Astrocyte of the spinal cord (primary cell): ENCODE measurements around the gene ANKH.
A peak's percentile ranks its signal among the peaks of the same experiment; 100 is the strongest.
"Not testable (repeated sequence)": the region's sequence is repeated elsewhere in the genome, so short reads cannot be mapped to it uniquely, and the experiment has no call there.

Source experiments
- DNase-seq: peaks from one replicate; pipeline ENCODE4 v3.0.0; 2011; ENCODE audit warnings: low read depth, low spot score
- H3K4me3 ChIP-seq: 2 replicates; pipeline ENCODE4 v1.5.1; 2011; ENCODE audit warnings: low read depth, mild to moderate bottlenecking, low read length, moderate library complexity
- CTCF ChIP-seq: IDR thresholded peaks from 2 replicates; pipeline ENCODE4 v1.5.1; 2012; ENCODE audit warnings: low read depth, mild to moderate bottlenecking, low read length, inconsistent platforms
- in situ Hi-C: cut with HindIII; loops from 2 replicates; pipeline ENCODE4 v1.10.0; 2017; ENCODE audit warnings: low sequenced_read_pairs

Gene ANKH

GRCh38 chr5:14871214-14872069 is at the start of gene ANKH:
Gene ANKH (minus strand): TSS chr5:14871778. CDS start chr5:14871447, 331 bp downstream.
- in situ Hi-C loops, result no loop called here
- peak; percentile 83 for DNase-seq
- H3K4me3 ChIP-seq, result peak within 1 kb of the TSS; percentile 81
- peak; percentile 23 for TF ChIP-seq CTCF

GRCh38 chr5:14920121-14920520 is 48.5 kb upstream of the ANKH start:
- TF ChIP-seq CTCF, result no peak
- in situ Hi-C loops, result no loop called here
- no peak overlapping the region for H3K4me3 ChIP-seq
- DNase-seq, result no peak

- in situ Hi-C loops, H3K4me3 ChIP-seq, DNase-seq: not testable (repeated sequence)
Measured at GRCh38 chr5:14919106-14919505, 47.5 kb upstream of the ANKH start.

- no peak for TF ChIP-seq CTCF
- peak; percentile 47 for DNase-seq
- in situ Hi-C loops, result no loop called here
- no peak overlapping the region for H3K4me3 ChIP-seq
Measured at GRCh38 chr5:14917719-14918118, 46.1 kb upstream of the ANKH start.

GRCh38 chr5:14915291-14915952 is 43.8 kb upstream of the ANKH start:
- no peak overlapping the region for H3K4me3 ChIP-seq
- no peak for TF ChIP-seq CTCF
- in situ Hi-C loops, result no loop called here
- DNase-seq, result peak; percentile 81

GRCh38 chr5:14914623-14915260 is 43.2 kb upstream of the ANKH start:
- in situ Hi-C loops, result no loop called here
- TF ChIP-seq CTCF, result no peak
- no peak overlapping the region for H3K4me3 ChIP-seq
- peak; percentile 83 for DNase-seq

GRCh38 chr5:14914193-14914592 is 42.6 kb upstream of the ANKH start:
- H3K4me3 ChIP-seq, result no peak overlapping the region
- no peak for DNase-seq
- TF ChIP-seq CTCF, result no peak
- in situ Hi-C loops, result no loop called here
